BJ (cell line): ENCODE measurements around the gene ERP44. TPM values are rescaled to one million over a fixed set of nuclear protein-coding genes. Genes with fewer than 3 reads are reported as not detected.

Source experiments
- CTCF ChIA-PET: fragments of 350-600 bp; formaldehyde crosslinking; extraction: SDS; loops from one replicate; lab custom pipeline; 2021; ENCODE audit warnings: antibody characterized with exemption, inconsistent platforms; lab: Yijun Ruan, JAX
- POLR2A ChIA-PET: fragments of 300-600 bp; sonication (Branson Sonifier 250); formaldehyde crosslinking; extraction: SDS; loops from one replicate; lab custom pipeline; 2021; ENCODE audit warnings: antibody characterized with exemption; lab: Charles Lee
- DNase-seq: peaks from one replicate; pipeline ENCODE4 v3.0.0-alpha.2; 2011; ENCODE audit warnings: low read depth
- H3K27me3 ChIP-seq: 2 replicates; pipeline ENCODE4 v1.6.0; 2011; ENCODE audit warnings: low read length; ENCODE audit not compliant: control insufficient read depth, insufficient read depth
- H3K36me3 ChIP-seq: 2 replicates; pipeline ENCODE4 v1.5.1; 2011; ENCODE audit warnings: low read length; ENCODE audit not compliant: control insufficient read depth, insufficient read depth
- H3K4me3 ChIP-seq: 2 replicates; pipeline ENCODE4 v1.5.1; 2011; ENCODE audit warnings: low read depth, mild to moderate bottlenecking, control low read depth, low read length
- polyA plus RNA-seq: library from polyadenylated mRNA; depleted of rRNA; stranded (reverse); fragments of >200 nt; gene quantifications from 2 replicates; pipeline ENCODE4 v1.2.3, GENCODE V29; 2011
- TF ChIP-seq, protein P1 (sequence below): IDR thresholded peaks from 2 replicates; pipeline ENCODE4 v1.5.1; 2011; ENCODE audit warnings: low read depth, mild to moderate bottlenecking, control low read depth, inconsistent platforms, low read length, moderate library complexity; ENCODE audit not compliant: insufficient read depth

The ERP44 gene
- polyA plus RNA-seq, 1 experiment = 9.8 TPM

GRCh38 chr9:99986642-99987041 lies 112.2 kb downstream of the ERP44 start:
- Histone ChIP-seq H3K36me3 (no peaks in the 10 kb centered on the region; the same call in 1 of the 2 replicates), H3K4me3 (no peak overlapping the region), H3K27me3 (no peaks in the 10 kb centered on the region)
- POLR2A ChIA-PET = no interaction called here
- DNase-seq = no peak
- CTCF ChIA-PET = no interaction called here
- TF ChIP-seq, protein P1, sequence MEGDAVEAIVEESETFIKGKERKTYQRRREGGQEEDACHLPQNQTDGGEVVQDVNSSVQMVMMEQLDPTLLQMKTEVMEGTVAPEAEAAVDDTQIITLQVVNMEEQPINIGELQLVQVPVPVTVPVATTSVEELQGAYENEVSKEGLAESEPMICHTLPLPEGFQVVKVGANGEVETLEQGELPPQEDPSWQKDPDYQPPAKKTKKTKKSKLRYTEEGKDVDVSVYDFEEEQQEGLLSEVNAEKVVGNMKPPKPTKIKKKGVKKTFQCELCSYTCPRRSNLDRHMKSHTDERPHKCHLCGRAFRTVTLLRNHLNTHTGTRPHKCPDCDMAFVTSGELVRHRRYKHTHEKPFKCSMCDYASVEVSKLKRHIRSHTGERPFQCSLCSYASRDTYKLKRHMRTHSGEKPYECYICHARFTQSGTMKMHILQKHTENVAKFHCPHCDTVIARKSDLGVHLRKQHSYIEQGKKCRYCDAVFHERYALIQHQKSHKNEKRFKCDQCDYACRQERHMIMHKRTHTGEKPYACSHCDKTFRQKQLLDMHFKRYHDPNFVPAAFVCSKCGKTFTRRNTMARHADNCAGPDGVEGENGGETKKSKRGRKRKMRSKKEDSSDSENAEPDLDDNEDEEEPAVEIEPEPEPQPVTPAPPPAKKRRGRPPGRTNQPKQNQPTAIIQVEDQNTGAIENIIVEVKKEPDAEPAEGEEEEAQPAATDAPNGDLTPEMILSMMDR = no peak

- ChIA-PET CTCF (interaction anchor here (0.6 kb wide), 1 partner anchor 51 kb away, joined by 3 read pairs; no protein-coding TSS in a partner anchor), POLR2A (no interaction called here)
- TF ChIP-seq, protein P1 = no peak
- DNase-seq = no peak
- H3K4me3 ChIP-seq = no peak overlapping the region
- no peaks in the 10 kb centered on the region for H3K36me3 ChIP-seq
- no peaks in the 10 kb centered on the region for H3K27me3 ChIP-seq
Measured at GRCh38 chr9:99980598-99980997, 118.2 kb downstream of the ERP44 start.

- ChIA-PET POLR2A (no interaction called here), CTCF (no interaction called here)
- no peak for DNase-seq
- H3K36me3 ChIP-seq = no peaks in the 10 kb centered on the region
- H3K27me3 ChIP-seq = no peaks in the 10 kb centered on the region
- TF ChIP-seq, protein P1 = no peak
- H3K4me3 ChIP-seq = no peak overlapping the region
Measured at GRCh38 chr9:99978221-99978620, 120.6 kb downstream of the ERP44 start.

DNA sequence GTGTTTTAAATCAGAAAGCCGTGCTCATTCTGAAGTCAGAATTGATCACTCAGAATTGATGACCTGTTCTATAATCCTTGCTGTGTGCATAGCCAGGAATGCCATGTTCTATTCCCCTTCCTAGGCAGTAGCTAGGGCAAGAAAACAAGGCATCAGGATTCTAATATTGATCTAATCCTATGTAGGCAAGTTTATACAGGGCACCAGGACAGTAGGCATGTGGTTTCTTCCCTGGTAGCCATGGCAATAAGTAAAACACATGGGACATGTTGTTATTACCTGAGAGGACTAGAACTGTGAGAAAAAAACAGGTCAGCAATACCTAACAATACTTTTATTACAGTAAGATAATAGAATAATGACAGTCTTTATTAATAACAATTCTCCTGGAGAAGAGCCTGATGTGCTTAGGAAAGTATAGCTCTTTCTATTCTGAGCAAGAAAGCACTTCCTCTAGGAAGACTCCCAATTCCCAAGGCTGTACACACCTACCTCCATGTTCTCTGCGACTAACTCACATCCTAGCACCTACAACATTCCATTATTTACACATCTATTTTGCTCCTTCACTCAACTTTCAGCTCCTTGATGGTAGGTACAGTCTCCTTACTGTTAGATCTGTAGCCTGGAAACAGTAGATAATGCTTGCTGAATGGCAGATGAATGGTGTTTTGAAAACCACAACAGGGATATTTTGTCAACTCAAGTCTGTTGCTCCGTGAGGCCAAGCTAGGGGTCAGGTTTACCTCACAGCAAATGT lies 121.6 kb downstream of the ERP44 start:
- CTCF ChIA-PET = no interaction called here
- no peak for DNase-seq
- POLR2A ChIA-PET = no interaction called here

GRCh38 chr9:99973455-99973854 lies 125.3 kb downstream of the ERP44 start:
- DNase-seq = no peak
- POLR2A ChIA-PET = no interaction called here
- CTCF ChIA-PET = interaction anchor here (1.9 kb wide), 1 partner anchor 708 kb away, joined by 3 read pairs; no protein-coding TSS in a partner anchor
- no peak overlapping the region for H3K4me3 ChIP-seq
- H3K36me3 ChIP-seq = no peaks in the 10 kb centered on the region
- no peaks in the 10 kb centered on the region for H3K27me3 ChIP-seq
- TF ChIP-seq, protein P1 = no peak

More for the DNA sequence above, 121.6 kb downstream of the ERP44 start:
- H3K27me3 ChIP-seq = no peaks in the 10 kb centered on the region
- no peaks in the 10 kb centered on the region for H3K36me3 ChIP-seq
- H3K4me3 ChIP-seq = no peak overlapping the region
- TF ChIP-seq, protein P1 = no peak
